ENCODE data around the gene XYLT2.

- TF ChIP-seq CTCF (IDR thresholded peaks at IDR 0.05), result no peak
- TF ChIP-seq POLR2A (IDR thresholded peaks at IDR 0.05), result no peak
These were observed 47.8 kb downstream of the XYLT2 start for GRCh38 chr17:50393700-50394099.
